ENCODE data around the gene CD1E.

DNA sequence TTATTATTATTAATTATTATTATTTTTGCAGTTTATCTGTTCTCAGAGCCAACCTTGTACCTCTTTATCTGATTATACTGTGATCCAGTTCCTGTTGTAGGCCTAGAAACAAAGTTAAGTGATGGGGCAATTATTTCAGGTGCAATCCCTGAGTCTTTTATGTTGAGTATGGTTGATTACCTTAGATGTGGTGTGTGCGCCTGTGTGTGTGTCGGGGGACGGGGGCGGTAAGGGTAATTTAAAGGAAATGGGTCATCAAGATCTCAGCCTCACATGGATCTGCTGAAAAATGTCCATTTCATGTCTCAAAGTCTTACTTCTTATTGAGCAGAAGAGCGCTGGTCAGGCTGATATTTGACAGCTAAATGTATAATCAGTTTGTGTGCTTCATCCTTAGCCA lies 53.4 kb downstream of the CD1E start:
- TF ChIP-seq, protein P1, sequence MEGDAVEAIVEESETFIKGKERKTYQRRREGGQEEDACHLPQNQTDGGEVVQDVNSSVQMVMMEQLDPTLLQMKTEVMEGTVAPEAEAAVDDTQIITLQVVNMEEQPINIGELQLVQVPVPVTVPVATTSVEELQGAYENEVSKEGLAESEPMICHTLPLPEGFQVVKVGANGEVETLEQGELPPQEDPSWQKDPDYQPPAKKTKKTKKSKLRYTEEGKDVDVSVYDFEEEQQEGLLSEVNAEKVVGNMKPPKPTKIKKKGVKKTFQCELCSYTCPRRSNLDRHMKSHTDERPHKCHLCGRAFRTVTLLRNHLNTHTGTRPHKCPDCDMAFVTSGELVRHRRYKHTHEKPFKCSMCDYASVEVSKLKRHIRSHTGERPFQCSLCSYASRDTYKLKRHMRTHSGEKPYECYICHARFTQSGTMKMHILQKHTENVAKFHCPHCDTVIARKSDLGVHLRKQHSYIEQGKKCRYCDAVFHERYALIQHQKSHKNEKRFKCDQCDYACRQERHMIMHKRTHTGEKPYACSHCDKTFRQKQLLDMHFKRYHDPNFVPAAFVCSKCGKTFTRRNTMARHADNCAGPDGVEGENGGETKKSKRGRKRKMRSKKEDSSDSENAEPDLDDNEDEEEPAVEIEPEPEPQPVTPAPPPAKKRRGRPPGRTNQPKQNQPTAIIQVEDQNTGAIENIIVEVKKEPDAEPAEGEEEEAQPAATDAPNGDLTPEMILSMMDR (IDR thresholded peaks at IDR 0.05): no peak
- TF ChIP-seq POLR2AphosphoS5 (IDR thresholded peaks at IDR 0.05) (no peak), POLR2A (IDR thresholded peaks at IDR 0.05) (no peak)
